HG02852 (cell line): ENCODE measurements around the gene OMP.

Experiments
- ATAC-seq: cut with Tn5 transposase; IDR thresholded peaks from one replicate; pipeline ENCODE4 v1.9.1; 2021; ENCODE audit warnings: mild to moderate bottlenecking, moderate library complexity; ENCODE audit not compliant: unreplicated experiment

Gene OMP

GRCh38 chr11:77068457-77069335 is 33.9 kb upstream of the OMP start:
- ATAC-seq, result no peak

DNA sequence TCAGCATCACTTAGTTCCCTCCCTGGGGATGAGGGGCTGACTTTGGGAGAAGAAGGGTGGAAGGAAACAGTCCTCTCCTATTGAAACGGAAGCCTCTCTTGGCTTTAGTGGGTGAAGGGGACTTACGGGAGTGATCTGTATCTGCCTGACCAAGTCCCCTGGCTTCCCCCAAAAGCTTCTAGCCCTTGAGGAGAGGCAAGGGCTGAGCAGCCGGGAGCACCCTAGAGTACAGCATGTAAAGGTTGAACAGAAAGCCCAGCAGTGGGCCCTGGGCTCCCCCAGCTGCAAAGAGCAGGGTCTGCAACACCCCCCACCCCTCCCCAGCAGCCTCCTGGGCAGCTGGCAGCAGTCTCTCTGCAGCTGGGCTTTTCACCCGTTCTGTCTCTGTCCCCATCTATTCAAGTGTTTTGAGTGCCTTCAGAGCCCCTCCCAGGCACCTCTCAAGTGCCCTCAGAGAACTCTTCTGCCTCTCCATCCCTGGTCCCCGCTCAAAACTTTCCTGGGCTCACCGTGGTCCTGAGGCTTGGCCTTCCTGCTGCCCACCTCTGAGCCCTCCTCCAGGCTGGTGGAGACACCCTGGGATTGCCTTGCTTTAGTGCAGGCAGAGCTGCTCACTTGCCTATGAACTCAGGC is 33.2 kb upstream of the OMP start:
- no peak for ATAC-seq

DNA sequence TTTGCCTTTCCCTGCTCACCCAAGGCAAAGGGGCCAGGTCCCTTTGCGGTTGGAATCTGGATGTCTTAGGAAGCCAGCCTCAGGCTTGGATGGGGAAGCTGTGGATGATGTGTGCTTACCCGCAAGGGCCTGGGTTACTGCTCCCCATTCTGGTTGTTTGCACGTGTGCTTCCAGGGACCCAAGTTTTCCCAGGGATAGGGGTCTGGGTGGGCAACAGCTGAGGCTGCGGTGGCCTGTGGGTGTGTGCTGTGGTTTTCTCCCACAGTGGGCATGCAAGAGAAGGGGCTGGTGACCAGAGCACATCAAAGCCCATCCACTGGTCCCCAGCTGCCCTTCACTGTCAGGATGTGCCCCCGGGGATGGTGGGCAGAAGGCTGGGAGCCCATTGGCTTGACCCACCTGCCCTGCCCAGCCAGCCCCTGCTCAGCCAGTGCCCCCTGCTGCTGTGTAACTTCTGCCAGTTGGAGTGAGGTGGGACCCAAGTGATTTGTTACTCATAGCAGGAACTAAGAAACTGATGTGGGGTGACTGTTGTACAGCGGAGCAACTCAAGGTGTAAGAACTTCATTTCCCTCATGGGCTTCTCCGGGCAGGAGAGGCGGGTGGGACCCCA is 32.6 kb upstream of the OMP start:
- no peak for ATAC-seq

- no peak for ATAC-seq
These were observed 31.6 kb upstream of the OMP start for GRCh38 chr11:77071077-77071476.

- no peak for ATAC-seq
These were observed 30.7 kb upstream of the OMP start for GRCh38 chr11:77071671-77072605.

DNA sequence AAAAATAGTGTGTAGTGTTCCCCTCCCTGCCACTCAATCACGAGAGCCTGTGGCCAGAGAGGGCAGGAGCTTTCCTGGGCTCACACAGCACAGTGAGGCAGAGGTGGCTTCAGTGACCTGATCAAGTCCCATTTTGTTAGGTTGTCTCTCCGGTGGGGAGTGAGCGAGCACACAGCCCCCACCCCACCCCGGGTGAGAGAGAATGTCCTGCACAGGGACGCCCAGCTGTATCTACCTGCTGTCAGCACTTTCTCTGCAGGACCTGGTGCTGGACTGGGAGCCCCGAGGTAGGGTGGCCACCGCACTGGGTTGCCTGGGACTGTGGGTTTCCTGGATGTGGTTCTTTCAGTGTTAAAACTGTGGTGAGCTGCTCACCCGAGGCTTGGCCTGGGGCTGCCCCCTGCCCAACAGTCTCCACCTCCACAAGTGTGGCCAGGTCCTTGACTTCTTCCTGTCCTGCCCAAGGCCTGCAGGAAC is 29.8 kb upstream of the OMP start:
- no peak for ATAC-seq

GRCh38 chr11:77073328-77074001 is 29.2 kb upstream of the OMP start:
- ATAC-seq, result no peak

DNA sequence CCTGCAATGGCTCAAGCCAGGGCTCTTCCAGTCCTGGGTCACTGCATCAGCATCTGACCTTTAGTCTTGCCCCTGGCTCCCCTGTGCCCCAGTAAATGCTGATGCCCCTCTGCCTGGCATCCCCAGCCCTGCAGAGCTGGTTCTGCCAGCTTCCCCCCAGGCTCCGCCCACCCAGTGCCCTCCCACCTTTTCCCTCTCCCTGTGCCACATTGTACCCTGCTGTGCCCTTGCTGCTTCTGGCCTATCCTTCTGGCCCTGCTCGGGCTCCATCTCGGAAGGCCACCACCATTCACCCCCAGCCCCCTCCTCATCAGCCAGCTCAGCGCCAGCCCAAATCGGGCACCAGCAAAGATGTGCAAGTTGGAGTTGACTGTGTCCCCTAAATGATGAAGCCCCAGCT is 28.4 kb upstream of the OMP start:
- no peak for ATAC-seq

DNA sequence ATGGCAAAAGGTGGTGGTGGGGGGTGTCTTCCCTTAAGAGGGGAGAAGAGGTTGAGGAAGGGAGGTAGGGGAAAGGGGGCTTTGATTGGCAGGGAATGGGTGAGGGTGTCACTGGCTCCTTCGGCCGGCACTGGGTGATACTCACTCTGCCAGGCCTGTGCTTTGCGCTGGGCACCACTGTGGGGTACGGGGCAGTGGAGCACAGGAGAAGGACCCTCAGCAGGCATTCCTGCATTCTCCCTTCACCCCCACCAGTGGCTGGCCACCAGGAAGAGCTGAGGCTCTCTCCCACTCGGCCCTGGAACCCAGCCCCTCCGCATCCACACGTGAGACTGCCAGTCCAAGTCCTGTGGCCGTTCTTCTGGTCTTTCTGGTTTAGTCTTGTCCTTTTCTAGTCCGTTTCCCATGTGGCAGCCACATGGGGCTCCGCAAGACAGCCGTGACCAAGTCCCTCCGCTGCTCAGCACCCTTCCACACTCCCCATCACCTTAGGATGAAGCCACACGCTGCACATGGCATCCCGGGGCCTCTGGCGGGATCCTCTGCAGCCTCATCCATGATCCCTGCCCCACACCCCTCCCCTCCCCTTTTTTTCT is 27.9 kb upstream of the OMP start:
- ATAC-seq, result no peak

GRCh38 chr11:77075425-77075905 is 27.2 kb upstream of the OMP start:
- no peak for ATAC-seq

DNA sequence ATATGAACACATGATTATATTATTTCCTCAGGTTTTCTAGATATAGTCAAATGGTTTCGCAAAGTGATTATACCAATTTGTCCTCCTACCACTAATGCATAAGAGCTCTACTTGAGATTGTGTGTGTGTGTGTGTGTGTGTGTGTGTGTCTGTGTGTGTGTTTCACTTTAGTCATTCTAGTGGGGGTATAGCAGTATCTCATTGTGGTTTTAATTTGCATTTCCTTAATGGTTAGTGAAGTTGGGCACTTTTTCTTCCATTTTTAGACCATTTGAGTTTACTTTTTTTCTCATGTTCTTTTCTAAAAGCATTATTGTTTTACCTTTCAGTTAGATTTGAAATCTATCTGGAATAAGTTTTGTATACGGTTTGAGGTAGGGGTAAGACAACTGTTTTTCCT is 23.0 kb upstream of the OMP start:
- no peak for ATAC-seq

DNA sequence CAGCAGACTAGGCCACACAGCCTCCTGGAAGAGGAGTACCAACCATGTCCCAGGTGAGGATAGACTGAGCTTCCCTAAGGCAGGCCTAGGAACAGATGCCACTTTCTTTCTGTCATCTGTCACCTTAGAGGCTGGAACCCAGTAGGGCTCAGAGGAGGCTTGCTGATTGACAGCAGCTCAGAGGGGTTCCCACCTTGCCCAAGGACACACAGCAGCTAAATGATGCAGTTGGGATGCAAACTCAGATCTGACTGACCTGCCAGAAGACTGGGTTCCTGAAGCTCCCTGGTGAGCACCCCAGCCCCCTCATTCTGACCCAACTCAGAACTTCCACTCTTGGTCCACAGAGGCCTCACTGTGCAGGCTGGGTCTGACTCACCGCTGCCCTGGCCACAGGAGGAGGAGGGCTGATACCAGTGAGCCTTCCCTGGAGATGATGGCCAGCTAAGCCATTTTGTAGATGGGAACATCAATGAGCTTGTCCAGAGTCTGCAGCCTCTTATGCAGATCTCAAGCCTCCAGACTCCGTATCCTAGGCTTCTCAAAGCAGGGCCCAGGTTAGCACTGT is 21.9 kb upstream of the OMP start:
- no peak for ATAC-seq

DNA sequence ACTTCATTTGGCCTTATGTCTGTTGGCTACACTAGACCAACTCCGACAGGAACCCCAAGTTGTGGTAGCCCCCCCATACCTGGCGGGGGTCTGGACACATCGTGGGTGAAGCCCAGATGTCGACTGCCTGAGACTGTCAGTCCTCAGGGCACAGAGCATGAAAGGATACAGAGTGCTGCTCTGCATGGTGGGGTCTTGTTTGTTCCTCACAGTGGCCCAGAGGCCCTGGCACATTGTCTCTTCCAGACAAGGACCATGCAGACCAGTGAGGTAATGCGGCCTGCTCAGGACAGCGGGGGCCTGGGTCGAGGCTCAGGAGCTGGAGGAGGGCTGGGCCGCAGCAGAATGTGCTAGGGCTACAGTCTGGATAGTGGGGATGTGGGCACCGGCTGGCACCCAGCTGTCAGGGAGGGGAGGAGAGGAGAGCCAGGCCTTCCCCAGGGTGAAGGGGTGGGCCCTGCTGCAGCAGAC is 21.2 kb upstream of the OMP start:
- no peak for ATAC-seq

GRCh38 chr11:77081976-77082836 is 20.4 kb upstream of the OMP start:
- no peak for ATAC-seq

- no peak for ATAC-seq
These were observed 19.6 kb upstream of the OMP start for GRCh38 chr11:77082838-77083565.

DNA sequence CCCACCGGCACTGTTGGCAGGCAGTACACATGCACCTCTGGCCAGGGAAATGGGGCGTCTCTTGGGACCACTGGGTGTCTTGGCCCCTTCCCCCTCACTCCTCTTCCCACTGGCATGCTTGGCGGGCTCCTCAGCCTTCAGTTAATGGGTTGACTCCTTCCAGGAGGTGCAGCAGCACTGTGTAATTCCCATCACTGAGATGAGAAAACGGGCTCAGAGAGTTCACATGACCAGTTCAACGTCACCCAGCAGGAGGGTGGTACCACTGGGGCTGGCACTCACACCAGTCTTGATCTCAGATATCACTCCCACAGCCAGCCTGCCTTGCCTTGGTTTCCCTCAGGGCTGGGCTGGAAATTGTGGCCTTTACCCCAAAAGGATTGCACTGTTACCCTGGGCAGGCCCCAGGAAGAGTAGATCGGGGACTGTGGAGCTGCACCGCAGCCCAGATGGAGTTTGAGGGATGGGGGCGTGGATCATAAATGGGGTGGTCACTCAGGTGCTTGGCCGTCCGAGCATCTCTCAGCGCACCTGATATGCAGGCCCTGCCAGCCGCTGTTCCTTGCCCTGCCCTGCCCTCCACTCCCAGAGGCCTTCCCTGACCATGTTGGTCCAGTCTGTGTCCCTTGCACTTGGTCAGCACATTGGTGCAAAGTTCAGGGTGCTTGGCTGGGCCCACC is 18.9 kb upstream of the OMP start:
- ATAC-seq, result no peak

GRCh38 chr11:77084581-77085191 is 18.0 kb upstream of the OMP start:
- ATAC-seq, result no peak
